ENCODE measurements around the gene GARRE1. TPM values are rescaled to one million over a fixed set of nuclear protein-coding genes. Genes with fewer than 3 reads are reported as not detected.

Gene GARRE1, protein sequence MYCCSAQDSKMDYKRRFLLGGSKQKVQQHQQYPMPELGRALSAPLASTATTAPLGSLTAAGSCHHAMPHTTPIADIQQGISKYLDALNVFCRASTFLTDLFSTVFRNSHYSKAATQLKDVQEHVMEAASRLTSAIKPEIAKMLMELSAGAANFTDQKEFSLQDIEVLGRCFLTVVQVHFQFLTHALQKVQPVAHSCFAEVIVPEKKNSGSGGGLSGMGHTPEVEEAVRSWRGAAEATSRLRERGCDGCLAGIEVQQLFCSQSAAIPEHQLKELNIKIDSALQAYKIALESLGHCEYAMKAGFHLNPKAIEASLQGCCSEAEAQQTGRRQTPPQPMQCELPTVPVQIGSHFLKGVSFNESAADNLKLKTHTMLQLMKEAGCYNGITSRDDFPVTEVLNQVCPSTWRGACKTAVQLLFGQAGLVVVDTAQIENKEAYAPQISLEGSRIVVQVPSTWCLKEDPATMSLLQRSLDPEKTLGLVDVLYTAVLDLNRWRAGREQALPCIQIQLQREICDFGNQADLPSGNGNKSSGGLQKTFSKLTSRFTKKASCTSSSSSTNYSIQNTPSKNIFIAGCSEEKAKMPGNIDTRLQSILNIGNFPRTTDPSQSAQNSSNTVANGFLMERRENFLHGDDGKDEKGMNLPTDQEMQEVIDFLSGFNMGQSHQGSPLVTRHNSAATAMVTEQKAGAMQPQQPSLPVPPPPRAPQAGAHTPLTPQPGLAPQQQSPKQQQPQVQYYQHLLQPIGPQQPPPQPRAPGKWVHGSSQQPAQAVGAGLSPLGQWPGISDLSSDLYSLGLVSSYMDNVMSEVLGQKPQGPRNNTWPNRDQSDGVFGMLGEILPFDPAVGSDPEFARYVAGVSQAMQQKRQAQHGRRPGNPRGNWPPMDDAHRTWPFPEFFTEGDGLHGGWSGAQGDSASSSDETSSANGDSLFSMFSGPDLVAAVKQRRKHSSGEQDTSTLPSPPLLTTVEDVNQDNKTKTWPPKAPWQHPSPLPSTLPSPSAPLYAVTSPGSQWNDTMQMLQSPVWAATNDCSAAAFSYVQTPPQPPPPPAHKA (N-terminal part only)
- 7.6 to 13.8 TPM (median 12.5 TPM) in 5 replicates for total RNA-seq (2022; extraction: Qiagen RNA extraction; ENCODE audit: low read depth)

DNA sequence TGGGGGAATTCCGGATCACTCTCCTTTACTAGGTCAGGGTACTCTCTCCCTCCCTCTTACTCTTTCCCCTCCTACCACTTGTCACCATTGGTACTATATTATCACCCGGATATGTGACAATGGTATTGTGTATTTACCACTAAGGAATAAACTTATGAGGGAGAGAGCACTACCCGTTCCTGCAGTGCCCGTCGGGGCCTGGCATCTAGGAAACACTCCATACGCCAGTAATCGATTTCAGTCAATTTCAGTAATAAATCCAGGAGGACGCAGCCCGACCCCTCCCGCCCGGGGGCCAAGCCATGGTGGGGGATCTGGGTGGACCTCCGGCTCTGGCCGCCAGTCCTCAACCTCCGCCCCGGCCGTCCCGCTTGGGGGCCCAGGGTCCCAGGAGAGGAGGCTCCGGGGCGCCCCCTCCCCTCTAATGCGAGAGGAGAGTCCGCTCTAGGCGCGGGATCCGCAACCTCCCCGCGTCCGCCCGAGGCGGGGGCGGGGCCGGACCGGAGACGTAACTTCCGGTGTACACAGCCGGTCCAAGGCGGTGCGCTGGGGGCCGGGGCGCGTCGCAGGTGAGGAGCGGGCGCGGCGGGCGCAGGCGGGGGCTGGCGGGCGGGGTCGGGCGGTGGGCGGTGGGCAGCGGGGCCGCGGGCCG lies at the start of gene GARRE1:
Gene GARRE1, plus strand, starts transcription at position 509 of the 652 bp plus-strand sequence. CDS start 45,920 bp downstream, outside the sequence.

Other genes with a start within 250 kb of the GARRE1 start
- 232 to 340 TPM (median 255 TPM) in 5 replicates for gene LSM14A, start 82.0 kb upstream of the GARRE1 start, total RNA-seq (2022; extraction: Qiagen RNA extraction; ENCODE audit: low read depth)
- gene GPI, start 110.6 kb downstream of the GARRE1 start, total RNA-seq (2022; extraction: Qiagen RNA extraction; ENCODE audit: low read depth): 578 to 751 TPM (median 727 TPM) in 5 replicates
- 24.6 to 36.4 TPM (median 33.5 TPM) in 5 replicates for gene PDCD2L, start 149.8 kb downstream of the GARRE1 start, total RNA-seq (2022; extraction: Qiagen RNA extraction; ENCODE audit: low read depth)
- 265 to 494 TPM (median 276 TPM) in 5 replicates for gene UBA2, start 173.8 kb downstream of the GARRE1 start, total RNA-seq (2022; extraction: Qiagen RNA extraction; ENCODE audit: low read depth)
- gene WTIP, start 227.2 kb downstream of the GARRE1 start, total RNA-seq (2022; extraction: Qiagen RNA extraction; ENCODE audit: low read depth): 28.9 to 37.7 TPM (median 35.3 TPM) in 5 replicates